Measurements from ENCODE around the gene MTRF1L.

GRCh38 chr6:152959333-152959732, 43.2 kb downstream of the MTRF1L start:
- no peak for TF ChIP-seq CTCF (IDR thresholded peaks at IDR 0.05; ENCODE audit: low read depth, low read length)
- TF ChIP-seq POLR2A (IDR thresholded peaks at IDR 0.05; ENCODE audit: extremely low read depth, insufficient read length): no peak
